ENCODE results near the gene SIK1.
"Not testable (repeated sequence)": the region's sequence is repeated elsewhere in the genome, so short reads cannot be mapped to it uniquely, and the experiment has no call there.

Gene SIK1

GRCh38 chr21:43426404-43427241 lies at the start of gene SIK1:
SIK1 (minus strand) TSS chr21:43427131; CDS start chr21:43426178, 953 bp downstream.
- not testable (repeated sequence) for DNase-seq (ENCODE audit: low read depth)

GRCh38 chr21:43471597-43472242 lies 44.8 kb upstream of the SIK1 start:
- DNase-seq (ENCODE audit: low read depth) = not testable (repeated sequence)

GRCh38 chr21:43469719-43470458 lies 43.0 kb upstream of the SIK1 start:
- not testable (repeated sequence) for DNase-seq (ENCODE audit: low read depth)

DNA sequence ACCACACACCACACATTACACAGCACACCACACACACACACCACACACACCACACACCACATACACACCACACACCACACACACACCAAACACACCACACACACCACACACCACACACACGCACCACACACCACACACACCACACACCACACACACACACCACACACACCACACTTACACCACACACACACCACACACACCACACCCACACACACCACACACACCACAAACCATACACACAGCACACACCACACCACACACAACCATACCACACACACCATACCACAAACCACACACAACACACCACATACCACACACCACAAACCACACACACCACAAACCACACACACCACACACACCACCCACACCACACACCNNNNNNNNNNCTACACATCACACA lies 40.9 kb upstream of the SIK1 start:
- DNase-seq (ENCODE audit: low read depth) = no peak

- not testable (repeated sequence) for DNase-seq (ENCODE audit: low read depth)
These were observed 38.2 kb upstream of the SIK1 start for GRCh38 chr21:43465159-43465558.

DNA sequence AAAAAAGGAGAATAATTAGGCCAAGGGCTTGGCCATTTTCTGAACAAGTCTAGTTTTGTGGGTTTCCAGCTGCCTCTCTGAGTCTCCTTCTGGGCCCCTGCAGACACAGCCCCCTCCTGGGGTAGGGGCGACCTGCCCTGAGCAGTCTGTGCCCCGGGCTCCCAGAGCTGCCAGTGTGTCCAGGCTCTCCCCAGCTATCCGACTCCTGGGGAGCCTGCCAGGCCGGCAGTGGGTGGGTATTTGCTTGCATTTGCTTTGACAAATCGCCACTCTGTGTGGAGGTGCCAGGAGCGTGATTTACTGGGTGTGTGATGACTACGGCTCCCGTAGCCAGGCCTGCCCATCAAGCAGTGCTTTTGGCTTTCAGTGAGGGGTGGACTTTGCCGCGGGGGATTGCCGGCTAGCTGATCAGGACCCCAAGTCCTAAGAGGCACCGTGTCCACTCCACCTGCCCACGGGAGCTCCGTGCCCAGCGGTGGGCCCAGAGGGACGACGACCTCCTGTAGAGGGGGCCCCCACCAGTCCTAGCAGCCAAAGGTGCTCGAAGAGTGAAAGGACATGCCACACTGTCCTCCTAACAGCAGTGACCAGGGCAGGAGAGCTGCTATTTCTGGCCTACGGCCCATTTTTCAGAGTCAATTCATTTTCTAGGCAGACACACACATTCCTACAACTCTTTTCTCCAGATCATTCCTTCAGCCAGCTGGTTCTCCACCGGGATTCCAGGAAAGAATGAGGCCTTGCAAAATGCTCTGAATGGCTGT lies 36.7 kb upstream of the SIK1 start:
- not testable (repeated sequence) for DNase-seq (ENCODE audit: low read depth)

DNA sequence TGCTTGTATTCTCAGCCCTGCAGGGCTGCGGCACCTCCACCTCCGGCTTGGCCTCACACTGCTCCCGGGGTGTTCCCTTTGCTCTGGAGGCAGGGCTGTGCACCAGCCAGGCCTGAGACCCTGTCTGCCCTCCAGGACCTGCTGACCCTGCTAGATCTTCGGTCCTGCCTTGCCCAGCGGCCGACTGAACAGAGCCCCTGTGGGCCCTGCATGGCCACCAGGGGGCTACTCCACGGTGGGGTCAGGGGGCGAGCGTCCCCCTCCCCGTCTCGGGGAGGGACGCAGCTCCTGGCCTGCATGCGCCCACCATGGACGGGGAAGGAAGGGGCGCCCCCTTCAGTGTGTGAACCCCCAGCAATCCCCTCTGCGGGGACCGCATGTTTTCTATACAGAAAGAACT lies 36.0 kb upstream of the SIK1 start:
- not testable (repeated sequence) for DNase-seq (ENCODE audit: low read depth)

- DNase-seq (ENCODE audit: low read depth) = not testable (repeated sequence)
These were observed 33.5 kb upstream of the SIK1 start for GRCh38 chr21:43460475-43460874.

GRCh38 chr21:43458995-43459394 lies 32.1 kb upstream of the SIK1 start:
- DNase-seq (ENCODE audit: low read depth) = not testable (repeated sequence)

DNA sequence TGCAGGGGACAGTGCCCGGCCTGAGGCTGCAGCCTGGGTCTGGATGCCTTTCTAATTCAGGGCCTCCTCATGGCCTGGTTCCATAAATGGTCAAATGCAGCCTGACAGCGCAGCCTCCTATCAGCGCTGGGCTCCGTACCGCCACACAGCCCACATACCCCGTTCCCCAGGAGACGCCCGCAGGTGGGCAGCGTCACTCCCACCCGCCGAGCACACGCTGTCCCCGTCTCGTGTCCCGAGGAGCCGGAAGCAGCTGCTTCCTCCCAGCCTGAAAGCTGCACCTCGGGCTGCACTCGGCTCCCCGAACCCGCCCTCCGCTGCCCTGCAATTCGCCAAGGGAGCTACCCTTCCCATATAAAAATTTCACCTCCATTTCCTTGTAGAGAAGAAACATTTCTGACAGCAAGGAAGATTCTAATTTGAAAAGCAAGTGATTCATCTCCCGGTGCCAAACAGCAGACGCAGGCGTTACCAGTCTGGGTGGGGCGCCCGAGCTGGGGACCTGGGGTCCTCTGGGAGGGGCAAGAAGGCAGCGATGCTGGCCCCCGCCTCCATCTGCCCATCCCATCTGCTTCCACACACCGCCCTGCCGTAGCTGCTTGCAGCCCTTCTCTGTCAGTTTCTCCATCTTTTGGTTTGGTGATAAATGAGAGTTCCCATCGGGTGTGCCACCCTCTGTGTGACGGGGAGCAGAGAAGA lies 29.8 kb upstream of the SIK1 start:
- DNase-seq (ENCODE audit: low read depth) = not testable (repeated sequence)

- not testable (repeated sequence) for DNase-seq (ENCODE audit: low read depth)
These were observed 28.8 kb upstream of the SIK1 start for GRCh38 chr21:43455717-43456116.

- DNase-seq (ENCODE audit: low read depth) = not testable (repeated sequence)
These were observed 27.2 kb upstream of the SIK1 start for GRCh38 chr21:43454176-43454575.

- DNase-seq (ENCODE audit: low read depth) = not testable (repeated sequence)
These were observed 24.9 kb upstream of the SIK1 start for GRCh38 chr21:43451850-43452249.

GRCh38 chr21:43450287-43450686 lies 23.4 kb upstream of the SIK1 start:
- not testable (repeated sequence) for DNase-seq (ENCODE audit: low read depth)

DNA sequence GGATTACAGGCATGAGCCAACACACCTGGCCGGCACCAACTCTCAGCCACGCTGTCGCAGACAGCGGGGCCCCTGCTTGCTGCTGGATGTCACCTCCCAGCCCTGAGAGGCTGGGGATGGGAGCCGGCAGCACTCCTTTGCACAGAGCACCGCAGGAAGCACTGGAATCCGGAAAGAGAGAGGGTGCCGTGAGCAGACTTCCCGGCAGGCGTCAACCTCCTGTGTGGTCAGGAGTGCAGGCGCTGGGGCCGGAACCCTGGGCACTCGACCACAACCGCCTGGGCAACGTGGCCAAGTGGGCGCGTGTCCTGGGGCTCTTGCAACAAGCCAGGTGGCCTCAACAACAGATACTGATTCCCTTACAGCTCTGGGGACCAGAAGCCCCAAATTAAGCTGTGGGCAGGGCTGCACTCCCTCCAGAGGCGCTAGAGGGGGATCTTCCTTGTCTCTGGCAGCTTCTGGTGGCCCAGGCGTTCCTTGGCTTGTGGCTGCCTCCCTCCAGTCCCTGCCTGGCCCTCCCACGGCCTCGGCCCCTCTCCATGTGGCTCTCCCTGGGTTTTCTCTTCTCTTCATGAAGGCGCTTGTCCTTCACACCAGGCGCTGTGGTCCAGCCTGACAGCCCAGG lies 20.5 kb upstream of the SIK1 start:
- DNase-seq (ENCODE audit: low read depth) = not testable (repeated sequence)

DNA sequence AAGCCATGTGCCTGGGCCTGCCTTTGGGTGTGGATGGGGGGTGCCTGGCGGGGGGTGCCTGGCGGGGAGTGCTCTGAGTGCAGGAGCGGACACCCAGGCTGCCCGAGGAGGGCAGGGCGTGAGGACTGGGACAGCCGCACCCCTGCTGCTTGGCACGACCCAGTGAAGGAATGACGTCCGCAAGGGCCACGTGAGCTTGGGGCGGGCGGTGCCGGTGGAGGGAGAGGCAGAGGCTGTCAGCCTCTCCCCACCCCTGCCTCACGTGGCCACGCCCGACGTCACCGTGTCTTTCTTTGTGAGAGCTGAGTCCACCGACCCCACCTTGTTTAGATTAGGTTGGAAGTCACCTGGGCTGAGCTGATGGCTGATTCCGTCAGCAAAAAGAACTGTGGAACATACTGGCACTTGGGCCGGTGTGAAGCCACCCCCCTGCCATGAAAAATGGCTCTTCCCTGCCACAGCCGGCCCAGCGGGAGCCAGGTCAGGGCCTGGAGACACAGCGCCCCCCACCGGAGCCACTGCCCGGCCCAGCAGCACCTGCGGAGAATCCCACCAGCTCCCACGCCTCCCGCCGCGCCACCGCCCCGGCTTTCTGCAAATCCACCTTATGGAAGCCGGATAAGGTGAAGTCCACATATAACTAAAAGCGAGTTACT lies 19.5 kb upstream of the SIK1 start:
- not testable (repeated sequence) for DNase-seq (ENCODE audit: low read depth)

GRCh38 chr21:43444524-43444923 lies 17.6 kb upstream of the SIK1 start:
- DNase-seq (ENCODE audit: low read depth) = not testable (repeated sequence)

GRCh38 chr21:43442571-43442970 lies 15.6 kb upstream of the SIK1 start:
- not testable (repeated sequence) for DNase-seq (ENCODE audit: low read depth)

DNA sequence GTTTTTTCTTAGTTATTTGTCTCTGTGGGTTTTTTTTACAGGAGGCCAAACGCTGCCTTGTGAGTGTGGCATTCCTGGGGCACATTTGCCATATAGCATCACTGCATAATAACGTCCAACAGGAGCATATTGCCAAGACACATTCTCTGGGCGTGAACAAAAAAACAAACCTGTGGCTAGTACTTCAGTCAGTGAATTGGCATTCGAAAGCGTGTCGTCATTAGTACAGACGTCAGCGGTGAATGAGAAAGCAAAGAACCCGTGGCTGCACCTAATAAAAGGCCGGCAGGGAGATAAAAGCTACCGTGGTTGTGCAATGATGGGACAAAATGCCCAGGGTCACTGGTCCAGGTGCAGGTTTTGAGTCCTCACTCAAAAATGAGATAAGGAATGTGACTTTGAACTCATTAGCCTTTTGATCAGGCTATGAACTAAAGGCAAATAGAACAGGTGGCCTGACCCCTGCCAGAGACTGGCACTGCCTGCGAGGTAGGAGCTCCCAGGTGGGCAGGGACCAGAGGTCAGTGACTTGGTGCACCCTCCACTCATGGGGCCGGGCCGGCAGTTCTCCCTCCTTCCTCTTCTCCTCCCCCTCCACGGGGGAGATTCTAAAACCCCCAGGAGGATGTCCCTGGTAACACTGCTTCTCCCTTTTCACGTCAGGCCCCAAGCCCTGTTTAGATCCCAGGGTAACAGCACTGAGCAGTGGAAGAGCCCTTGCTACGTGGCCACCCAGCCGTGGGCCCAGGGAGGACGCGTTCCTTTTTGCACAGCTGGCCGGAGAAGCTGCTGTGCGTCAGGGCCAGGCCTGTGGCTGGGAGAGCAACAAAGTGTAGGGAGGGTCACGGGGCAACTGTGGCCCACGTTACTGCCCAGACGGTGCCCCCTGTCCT lies 14.2 kb upstream of the SIK1 start:
- DNase-seq (ENCODE audit: low read depth) = not testable (repeated sequence)
